A673 (cell line): ENCODE results near the gene ERCC6L2. TPM values are rescaled to one million over a fixed set of nuclear protein-coding genes. Genes with fewer than 3 reads are reported as not detected.
A peak's percentile ranks its signal among the peaks of the same experiment; 100 is the strongest.

Experiments used
- BruUV-seq: library from RNA; stranded (reverse); fragments of 400-500 nt; replicated peaks from 2 replicates; lab custom pipeline; 2021; lab: Mats Ljungman, UMichigan
- CTCF ChIA-PET: fragments of 300-600 bp; sonication (Branson Sonifier 250); formaldehyde crosslinking; loops from one replicate; lab custom pipeline; 2022; ENCODE audit warnings: antibody characterized with exemption; lab: Charles Lee
- POLR2A ChIA-PET: fragments of 300-600 bp; sonication (Branson Sonifier 250); formaldehyde crosslinking; loops from one replicate; lab custom pipeline; 2022; ENCODE audit warnings: antibody characterized with exemption; ENCODE audit not compliant: low non-redundant PET; lab: Charles Lee
- DNase-seq: peaks from one replicate; pipeline ENCODE4 v3.0.0-alpha.2; 2015; ENCODE audit warnings: low spot score
- H3K27ac ChIP-seq: fragments of 200-600 bp; sonication (generic); 2 replicates; pipeline ENCODE4 v1.5.1; 2016; ENCODE audit warnings: mixed run types, low read depth, mild to moderate bottlenecking, mixed read lengths, antibody characterized with exemption, low read length; ENCODE audit not compliant: poor library complexity, severe bottlenecking
- H3K27me3 ChIP-seq: fragments of 200-600 bp; sonication (generic); replicated peaks from 2 replicates; pipeline ENCODE4 v1.6.1; 2017; ENCODE audit warnings: mixed run types, low read depth, mild to moderate bottlenecking, mixed read lengths, antibody characterized with exemption, low read length; ENCODE audit not compliant: insufficient read depth, poor library complexity
- H3K36me3 ChIP-seq: fragments of 200-600 bp; sonication (generic); 2 replicates; pipeline ENCODE4 v1.6.1; 2016; ENCODE audit warnings: mixed run types, mild to moderate bottlenecking, mixed read lengths, antibody characterized with exemption, low read length; ENCODE audit not compliant: insufficient read depth, poor library complexity, severe bottlenecking
- H3K4me1 ChIP-seq: fragments of 200-600 bp; sonication (generic); 2 replicates; pipeline ENCODE4 v1.6.1; 2017; ENCODE audit warnings: mixed run types, mild to moderate bottlenecking, mixed read lengths, antibody characterized with exemption, low read length; ENCODE audit not compliant: insufficient read depth, poor library complexity, severe bottlenecking
- H3K4me3 ChIP-seq: fragments of 200-600 bp; sonication (generic); 2 replicates; pipeline ENCODE4 v1.5.1; 2016; ENCODE audit warnings: low read depth, mixed run types, mild to moderate bottlenecking, mixed read lengths, low read length; ENCODE audit not compliant: poor library complexity, severe bottlenecking
- H3K9me3 ChIP-seq: fragments of 200-600 bp; sonication (generic); 2 replicates; pipeline ENCODE4 v1.6.1; 2016; ENCODE audit warnings: mixed run types, low read depth, mild to moderate bottlenecking, mixed read lengths, antibody characterized with exemption, low read length; ENCODE audit not compliant: poor library complexity, severe bottlenecking
- EZH2 ChIP-seq: fragments of 200-600 bp; sonication (generic); IDR thresholded peaks from 2 replicates; pipeline ENCODE4 v1.6.1; 2017; ENCODE audit warnings: borderline replicate concordance, low read depth, mild to moderate bottlenecking, mixed read lengths, antibody characterized with exemption, low read length; ENCODE audit not compliant: poor library complexity, severe bottlenecking
- intact Hi-C: fragments of 100-400 bp; cut with micrococcal nuclease; formaldehyde crosslinking; loops from one replicate; pipeline ENCODE4 v1.10.0; 2022; ENCODE audit not compliant: unreplicated experiment
- total RNA-seq: library from RNA; stranded (reverse); gene quantifications from 2 replicates; pipeline ENCODE4 v1.2.3, GENCODE V29; 2021
- TF ChIP-seq, protein P1 (sequence below): fragments of 300-800, 200-600 bp; sonication (generic); conservative IDR thresholded peaks from 2 replicates; pipeline ENCODE4 v1.5.1; 2017; ENCODE audit warnings: low read depth, mild to moderate bottlenecking, antibody characterized with exemption, low read length, moderate library complexity, mixed read lengths

The ERCC6L2 gene
- total RNA-seq, 1 experiment from 2014 or later = 51.2 TPM

GRCh38 chr9:95901506-95901905, 26.0 kb downstream of the ERCC6L2 start:
- H3K4me1 ChIP-seq = no peaks in the 10 kb centered on the region
- intact Hi-C loops = no loop called here
- DNase-seq = no peak
- TF ChIP-seq EZH2 = no peak
- TF ChIP-seq, protein P1, sequence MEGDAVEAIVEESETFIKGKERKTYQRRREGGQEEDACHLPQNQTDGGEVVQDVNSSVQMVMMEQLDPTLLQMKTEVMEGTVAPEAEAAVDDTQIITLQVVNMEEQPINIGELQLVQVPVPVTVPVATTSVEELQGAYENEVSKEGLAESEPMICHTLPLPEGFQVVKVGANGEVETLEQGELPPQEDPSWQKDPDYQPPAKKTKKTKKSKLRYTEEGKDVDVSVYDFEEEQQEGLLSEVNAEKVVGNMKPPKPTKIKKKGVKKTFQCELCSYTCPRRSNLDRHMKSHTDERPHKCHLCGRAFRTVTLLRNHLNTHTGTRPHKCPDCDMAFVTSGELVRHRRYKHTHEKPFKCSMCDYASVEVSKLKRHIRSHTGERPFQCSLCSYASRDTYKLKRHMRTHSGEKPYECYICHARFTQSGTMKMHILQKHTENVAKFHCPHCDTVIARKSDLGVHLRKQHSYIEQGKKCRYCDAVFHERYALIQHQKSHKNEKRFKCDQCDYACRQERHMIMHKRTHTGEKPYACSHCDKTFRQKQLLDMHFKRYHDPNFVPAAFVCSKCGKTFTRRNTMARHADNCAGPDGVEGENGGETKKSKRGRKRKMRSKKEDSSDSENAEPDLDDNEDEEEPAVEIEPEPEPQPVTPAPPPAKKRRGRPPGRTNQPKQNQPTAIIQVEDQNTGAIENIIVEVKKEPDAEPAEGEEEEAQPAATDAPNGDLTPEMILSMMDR = no peak
- BruUV-seq = no TSS peak
- no peaks in the 10 kb centered on the region for H3K9me3 ChIP-seq
- CTCF ChIA-PET = no interaction called here
- no peaks in the 10 kb centered on the region for H3K36me3 ChIP-seq
- H3K4me3 ChIP-seq = no peak overlapping the region
- no peaks in the 10 kb centered on the region for H3K27me3 ChIP-seq
- H3K27ac ChIP-seq = no peak overlapping the region
- POLR2A ChIA-PET = no interaction called here

GRCh38 chr9:95903398-95903797, 27.9 kb downstream of the ERCC6L2 start:
- H3K27me3 ChIP-seq = no peaks in the 10 kb centered on the region
- TF ChIP-seq, protein P1 = no peak
- no peak for TF ChIP-seq EZH2
- ChIA-PET CTCF (no interaction called here), POLR2A (no interaction called here)
- intact Hi-C loops = no loop called here
- H3K36me3 ChIP-seq = no peaks in the 10 kb centered on the region
- H3K4me1 ChIP-seq = no peaks in the 10 kb centered on the region
- H3K4me3 ChIP-seq = no peak overlapping the region
- H3K27ac ChIP-seq = no peak overlapping the region
- no peak for DNase-seq
- BruUV-seq = no TSS peak
- no peaks in the 10 kb centered on the region for H3K9me3 ChIP-seq

GRCh38 chr9:95907794-95908193, 32.3 kb downstream of the ERCC6L2 start:
- DNase-seq = peak; percentile 3
- no peaks in the 10 kb centered on the region for H3K9me3 ChIP-seq
- no peak overlapping the region for H3K27ac ChIP-seq
- CTCF ChIA-PET = no interaction called here
- H3K27me3 ChIP-seq = no peaks in the 10 kb centered on the region
- intact Hi-C loops = no loop called here
- no peaks in the 10 kb centered on the region for H3K36me3 ChIP-seq
- no peak for TF ChIP-seq EZH2
- TF ChIP-seq, protein P1 = peak; percentile 44
- H3K4me3 ChIP-seq = no peak overlapping the region
- BruUV-seq = no TSS peak
- POLR2A ChIA-PET = no interaction called here
- H3K4me1 ChIP-seq = no peaks in the 10 kb centered on the region
